Renal cortex interstitium (tissue), 11 donors: ENCODE data around the gene HERPUD1. TPM values are rescaled to one million over a fixed set of nuclear protein-coding genes. Genes with fewer than 3 reads are reported as not detected.

Experiments used
- DNase-seq, 11 donors: peaks; one replicate each; pipeline ENCODE4 v3.0.0-alpha.2; 2013; ENCODE audit warnings: low read depth in 9 of 11, low spot score in 4 of 11; ENCODE audit errors: extremely low read depth in 1 of 11
- polyA plus RNA-seq, 3 donors: library from polyadenylated mRNA; unstranded; fragments of 120-200 nt; gene quantifications; one replicate each; pipeline ENCODE4 v1.2.1, GENCODE V29; 2013; ENCODE audit not compliant: insufficient read length in 3 of 3

Gene HERPUD1
- polyA plus RNA-seq, 3 donors = 111 to 145 (median 131) TPM

DNA sequence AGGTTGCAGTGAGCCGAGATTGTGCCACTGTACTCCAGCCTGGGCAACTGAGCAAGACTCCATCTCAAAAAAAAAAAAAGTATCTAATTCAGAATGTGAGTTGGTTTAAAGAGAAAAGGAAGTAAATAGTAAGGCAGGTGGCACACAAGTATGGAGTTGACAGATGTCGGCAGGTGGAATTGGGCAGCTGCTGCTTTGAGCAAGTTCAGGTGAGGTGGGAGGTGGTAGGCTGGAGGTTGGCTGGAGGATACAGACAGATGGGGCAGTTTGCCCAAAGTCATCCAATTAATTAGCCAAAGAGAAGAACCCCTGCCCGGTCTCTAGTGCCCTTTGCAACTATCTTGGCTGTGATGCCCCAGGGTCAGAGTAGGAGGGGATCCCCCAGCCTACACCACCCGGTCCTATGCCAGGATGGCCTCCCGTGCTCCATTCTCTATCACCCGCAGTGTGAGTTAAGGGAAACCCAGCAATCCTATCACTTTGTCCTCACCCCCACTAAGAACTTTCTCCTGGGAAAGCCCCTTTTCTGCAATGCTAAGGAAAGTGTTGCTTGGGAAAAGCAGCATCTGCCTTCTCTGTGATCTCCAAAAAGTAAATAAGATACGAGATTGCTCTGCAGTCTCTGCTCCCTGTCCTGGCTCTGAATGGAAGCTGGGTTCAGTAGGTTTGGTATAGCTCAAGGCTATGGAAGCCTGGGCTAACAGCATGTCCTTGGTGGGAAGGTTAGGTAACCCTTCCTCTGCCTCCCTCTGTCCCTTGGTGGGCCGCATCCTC is 34.7 kb upstream of the HERPUD1 start:
- DNase-seq = no peak

DNA sequence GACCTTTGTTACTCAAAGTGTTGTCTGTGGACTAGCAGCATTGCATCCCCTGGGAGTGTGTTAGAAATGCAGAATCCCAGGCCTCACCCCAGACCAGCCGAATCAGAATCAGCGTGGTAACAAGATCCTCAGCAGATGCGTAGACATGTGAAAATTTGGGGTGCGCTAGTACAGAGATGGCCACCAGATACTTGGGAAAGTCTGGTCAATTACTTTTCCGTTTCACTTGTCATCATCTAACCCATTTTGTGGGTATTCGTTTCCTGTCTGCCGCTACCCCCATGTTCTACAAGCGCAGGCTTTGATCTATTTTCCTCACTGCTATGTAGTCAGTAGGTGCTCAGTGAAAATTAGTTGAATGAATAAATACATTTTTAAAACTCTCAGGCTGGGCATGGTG is 33.1 kb upstream of the HERPUD1 start:
- DNase-seq = no peak

DNA sequence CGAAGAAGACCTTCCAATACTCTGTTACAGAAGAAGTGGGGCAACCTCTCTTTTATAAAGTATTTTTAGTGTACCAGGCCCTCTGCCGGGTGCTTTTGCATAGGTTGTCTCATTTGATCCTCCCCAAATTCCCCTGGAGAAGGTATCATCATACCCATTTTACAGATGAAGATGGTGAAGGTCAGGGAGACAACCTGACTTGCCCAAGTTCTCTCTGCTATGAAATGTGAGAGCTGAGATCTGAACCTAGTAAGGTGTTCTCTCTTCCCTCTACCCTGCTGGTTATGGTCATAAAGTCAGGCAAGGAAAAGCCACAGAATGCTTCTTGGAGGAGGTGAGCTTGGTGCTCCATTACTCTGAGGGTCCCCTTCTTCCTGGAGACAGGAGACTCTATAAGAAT is 28.1 kb upstream of the HERPUD1 start:
- no peak for DNase-seq

DNA sequence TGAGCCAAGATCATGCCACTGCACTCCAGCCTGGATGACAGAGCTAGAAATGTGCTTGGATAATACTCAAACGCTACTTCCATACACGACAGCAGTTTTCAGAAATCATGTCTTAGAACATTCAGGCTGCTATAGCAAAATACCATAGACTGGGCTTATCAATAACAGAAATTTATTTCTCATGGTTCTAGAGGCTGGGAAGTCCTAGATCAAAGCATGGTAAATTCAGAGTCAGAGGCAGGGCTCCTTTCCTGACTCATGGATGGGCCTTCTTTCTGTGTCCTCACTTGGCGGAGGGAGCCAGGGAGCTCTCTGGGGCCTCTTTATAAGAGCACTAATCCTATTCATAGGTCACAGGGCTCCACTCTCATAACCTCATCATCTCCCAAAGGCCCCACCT is 24.5 kb upstream of the HERPUD1 start:
- no peak for DNase-seq

DNA sequence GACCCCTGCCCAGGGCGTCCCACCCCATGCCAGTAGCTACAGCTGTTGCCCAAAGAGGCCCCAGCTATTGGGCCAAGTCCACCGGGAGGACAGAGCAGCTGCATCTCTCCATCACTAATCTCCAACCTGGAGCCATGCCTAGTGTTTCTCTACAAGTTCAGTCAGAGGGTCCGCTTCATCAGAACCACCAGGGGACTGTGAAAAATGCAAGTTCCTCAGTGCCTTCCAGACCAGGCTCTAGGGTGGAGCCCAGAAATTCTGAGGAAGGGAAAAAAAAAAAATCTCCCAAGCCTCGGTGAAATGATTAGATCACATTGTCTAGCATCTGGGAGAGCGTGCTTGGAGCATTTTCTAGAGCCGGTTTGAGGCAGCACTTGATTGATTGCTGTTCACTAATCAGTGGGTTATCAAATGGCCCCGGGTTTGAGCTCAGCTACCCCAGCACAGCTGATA is 22.4 kb upstream of the HERPUD1 start:
- DNase-seq = no peak

DNA sequence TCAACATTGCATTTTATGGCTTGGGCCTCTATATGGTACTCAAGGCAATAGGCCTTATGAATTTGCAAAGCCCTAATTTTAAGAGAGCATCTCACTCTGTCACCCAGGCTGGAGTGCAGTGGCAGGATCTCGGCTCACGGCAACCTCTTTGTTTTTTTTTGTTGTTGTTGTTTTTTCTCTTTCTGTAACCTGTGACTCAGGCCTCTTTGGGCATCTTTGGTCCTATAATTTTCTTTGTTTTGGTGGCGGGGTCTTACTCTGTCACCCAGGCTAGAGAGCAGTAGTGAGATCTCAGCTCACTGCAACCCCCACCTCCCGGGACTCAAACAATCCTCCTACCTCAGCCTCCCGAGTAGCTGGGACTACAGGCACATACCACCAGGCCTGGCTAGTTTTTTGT is 21.8 kb upstream of the HERPUD1 start:
- no peak for DNase-seq

DNA sequence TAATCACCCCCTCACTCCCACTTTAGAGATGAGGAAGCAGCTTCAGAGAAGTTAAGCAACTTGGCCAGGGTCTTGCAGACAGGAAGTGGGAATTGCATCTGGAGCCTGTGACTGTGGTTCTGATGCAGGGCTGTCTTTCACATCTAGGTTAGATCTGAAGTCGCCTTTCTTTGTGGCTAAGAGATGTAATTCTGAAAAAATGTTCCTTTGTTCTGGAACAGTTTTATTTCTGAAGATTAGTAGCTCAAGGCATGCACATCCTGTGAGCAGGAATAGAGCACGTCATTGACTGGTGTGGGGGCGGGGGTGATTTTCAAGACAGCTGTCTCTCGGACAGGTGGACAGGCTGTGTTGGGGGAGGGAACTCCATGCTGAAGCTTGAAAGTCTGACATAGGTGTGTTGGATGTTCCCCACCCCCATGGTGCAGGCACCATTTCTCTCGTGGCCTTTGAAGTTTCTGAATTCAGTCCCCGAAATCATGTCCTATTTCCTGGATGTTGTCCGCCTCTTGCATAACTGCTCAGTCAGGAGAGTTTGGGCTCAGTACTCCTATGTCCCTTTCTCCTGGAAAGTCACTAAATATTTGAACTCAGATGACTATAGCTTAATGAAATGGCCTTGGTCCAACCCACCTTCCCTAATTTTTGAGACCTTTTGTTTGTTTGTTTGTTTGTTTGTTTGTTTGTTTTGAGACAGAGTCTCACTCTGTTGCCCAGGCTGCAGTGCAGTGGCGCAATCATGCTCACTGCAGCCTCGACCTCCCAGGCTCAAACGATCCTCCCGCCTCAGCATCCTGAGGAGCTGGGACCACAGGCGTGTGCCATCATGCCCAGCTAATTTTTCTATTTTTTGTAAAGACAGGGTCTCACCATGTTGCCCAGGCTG is 21.0 kb upstream of the HERPUD1 start:
- DNase-seq = no peak

DNA sequence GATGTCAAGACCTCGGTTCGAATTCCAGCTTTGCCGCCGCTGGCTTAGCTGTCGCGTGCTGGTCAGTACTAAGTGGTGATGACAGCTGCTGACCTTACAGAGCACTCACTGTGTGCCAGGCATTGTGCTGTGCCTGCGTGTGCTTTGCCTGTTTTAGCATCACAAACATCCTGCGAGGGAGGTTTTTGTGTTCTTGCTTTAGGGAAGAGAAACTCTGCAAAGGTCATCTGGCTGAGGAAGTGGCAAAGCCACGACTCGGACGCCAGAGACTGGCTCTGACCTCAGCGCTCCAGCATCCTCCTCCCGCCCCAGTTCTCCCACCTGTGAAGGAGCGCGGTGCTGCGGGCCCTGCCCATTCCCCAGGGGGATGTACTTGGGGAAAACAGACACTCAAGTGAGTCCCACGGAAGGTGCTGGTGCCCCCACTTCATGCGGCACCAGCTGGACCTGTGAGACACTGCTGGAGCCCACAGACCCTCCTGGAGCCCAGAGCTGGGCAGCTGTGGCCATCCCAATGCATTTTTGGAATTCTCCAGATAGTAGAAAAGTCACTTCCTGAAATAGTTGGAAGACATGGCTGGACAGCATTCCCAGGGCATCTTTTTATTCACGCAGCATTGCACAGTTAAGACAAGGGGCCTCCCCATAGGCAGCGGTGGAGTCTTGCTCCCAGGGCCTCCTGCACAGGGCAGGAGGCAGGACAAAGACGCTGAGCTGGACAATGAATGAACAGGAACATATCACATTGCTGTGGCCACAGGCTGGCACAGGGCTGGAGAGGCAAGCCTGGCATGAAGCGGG is 20.0 kb upstream of the HERPUD1 start:
- DNase-seq = no peak

DNA sequence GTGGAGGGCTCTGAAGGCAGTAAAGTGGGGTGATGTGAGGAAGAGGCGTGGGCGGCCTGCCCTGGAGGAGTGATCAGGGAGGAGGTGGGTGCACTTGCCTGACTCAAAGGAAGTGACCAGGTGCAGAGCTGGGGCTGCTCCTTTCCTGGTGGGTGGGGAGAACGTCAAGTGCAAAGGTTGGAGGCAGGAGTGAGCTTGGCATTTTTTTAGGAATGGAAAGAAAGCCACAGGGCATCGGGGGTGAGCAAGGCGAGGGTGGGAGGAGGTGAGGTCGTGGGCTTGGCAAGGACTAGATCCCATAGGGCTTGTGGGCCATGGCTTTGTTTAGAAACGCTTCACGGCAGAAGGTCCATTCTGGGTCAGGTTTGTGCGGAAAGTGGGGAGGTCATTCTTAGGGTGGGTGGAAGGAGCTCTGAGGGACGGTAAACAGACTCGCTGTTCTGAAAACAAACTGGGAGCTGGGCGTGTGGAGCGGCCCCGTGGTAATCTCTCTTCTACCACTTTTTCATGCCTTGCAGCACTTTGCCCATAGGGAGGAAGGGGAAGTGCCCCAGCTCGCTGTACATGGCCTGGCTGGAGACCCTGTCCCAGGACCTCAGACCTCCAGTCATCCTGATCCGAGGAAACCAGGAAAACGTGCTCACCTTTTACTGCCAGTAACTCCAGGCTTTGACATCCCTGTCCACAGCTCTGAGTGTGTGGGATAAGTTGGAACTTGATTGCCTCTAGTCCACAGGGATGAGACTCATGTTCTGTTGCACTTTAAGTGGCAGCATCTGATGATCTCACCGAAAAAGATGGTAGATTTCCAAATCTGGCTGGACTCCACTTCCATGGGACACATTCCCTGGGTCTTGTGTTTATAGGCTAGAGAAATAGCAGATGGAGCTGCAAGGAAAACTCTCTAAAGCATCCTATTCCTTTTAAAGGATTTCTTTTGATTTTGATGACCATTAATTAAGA is 18.9 kb upstream of the HERPUD1 start:
- no peak for DNase-seq

DNA sequence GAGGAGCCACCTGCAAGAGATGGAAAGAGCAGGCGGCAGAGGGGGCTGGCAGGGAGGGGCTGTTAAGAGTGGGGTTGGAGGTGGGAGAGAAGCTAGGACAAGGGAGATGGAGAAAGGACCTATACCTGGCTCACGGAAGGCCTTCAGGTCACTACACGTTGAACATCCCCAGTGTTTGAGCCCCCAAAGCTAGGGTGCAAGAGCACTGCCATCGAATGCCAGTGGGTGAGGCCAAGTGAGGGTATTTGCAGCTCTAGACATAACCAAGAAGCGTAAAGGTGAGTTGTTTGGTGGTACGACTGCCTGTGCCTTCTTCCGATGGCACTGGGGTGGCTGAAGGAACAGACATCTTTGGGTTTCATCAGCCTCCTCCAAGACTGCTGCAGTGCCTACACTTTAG is 17.0 kb upstream of the HERPUD1 start:
- no peak for DNase-seq

DNA sequence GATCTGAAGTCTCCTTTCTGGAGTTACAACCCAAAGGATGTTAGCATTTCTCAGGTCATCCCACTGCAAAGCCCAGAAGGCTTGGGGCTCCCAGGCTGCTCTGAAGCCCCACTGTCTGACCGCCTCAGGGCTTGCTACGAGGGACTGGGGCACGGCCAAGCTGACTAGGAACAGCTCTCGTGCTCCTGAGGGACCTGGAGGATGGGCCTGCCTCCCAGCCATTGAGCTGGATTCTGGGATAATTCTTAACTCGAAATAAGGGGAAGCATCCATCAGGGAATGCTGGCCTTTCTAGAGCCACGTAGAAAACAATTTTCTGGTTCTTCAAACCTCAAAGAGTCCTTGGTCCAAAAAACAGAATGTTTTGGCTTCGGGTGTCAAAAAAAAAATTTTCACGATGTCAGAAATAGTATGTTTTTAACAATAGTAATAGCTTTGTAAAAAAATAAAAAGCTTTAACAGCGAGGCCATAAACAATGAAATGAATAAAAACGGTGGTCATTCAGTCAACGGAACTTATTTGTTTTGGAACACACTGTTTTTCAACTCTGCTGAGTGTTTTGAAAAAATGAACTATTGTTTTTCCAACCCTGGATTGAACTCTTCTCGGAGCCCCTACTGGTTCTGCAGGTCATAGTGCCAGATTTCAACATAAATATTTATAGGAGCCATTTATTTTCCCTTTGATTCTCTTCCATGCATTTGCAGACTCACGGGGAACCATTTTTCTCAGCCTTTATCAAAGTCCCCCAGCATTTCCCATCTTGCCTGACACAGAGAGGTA is 16.4 kb upstream of the HERPUD1 start:
- peak in 9 of 11 donors; percentile 37 to 83 (median 72) for DNase-seq

DNA sequence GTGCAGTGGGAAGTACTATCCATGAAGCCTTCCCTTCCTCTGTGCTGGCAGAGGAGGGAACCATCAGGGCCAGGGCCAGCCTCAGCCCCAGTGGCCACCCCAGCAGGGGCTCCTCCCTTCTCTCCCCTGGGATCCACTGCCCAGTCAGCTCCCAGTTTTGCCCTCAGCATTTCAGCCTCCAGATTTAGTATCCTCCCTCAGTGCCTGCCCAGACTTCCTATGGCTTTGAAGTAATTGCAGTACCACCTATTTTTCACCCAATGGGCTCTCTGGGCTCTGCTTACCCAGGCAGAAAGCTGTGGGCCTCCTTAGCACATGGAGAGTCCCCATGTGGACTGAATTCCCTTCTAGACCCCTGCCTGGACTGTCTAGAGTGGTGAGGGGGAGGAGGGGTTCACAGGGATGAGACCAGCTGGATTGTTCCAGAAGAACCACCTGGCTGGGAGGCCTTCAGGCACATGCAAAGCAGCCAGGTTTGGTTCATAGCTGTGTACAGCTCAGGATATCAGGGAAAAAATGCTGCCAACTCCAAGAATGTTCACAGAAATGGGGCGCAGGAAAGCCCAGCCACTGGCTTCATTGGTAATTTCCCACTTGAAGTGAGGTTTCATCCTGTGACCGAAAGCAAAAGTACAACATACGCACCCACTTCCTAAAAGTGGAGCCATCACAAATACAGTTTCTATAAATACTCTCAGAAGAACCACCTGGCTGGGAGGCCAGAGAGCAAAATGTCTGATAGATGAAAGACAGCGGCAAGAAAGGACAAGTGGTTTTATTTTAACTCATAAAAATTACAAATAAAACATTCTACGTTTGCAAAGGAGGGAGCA is 15.2 kb upstream of the HERPUD1 start:
- DNase-seq = no peak

DNA sequence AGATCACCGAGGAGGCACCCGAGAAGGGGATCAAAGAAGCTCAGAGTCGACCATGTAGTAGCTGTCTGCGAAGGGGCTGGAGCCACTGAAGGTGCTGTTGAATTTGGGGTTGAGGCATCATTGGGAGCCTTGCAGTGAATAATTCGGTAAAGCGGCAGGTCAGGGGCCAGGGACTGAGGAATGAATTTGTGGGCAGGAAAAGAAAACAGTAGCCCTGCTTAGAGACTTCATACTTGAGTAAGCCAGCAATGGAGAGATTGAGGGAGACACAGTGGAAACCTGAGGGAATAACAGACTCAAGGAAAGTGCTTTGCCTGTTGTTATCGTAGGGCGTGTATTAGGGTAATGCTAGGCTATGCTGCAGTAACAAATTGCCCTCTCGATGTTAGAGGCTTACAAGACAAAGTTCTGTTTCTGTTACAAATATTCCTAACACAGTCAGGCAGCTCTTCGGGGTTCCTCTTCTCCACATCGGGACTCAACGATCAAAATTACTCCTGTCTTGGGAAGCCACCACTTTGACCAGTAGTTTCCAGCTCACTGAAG is 13.4 kb upstream of the HERPUD1 start:
- DNase-seq = no peak

DNA sequence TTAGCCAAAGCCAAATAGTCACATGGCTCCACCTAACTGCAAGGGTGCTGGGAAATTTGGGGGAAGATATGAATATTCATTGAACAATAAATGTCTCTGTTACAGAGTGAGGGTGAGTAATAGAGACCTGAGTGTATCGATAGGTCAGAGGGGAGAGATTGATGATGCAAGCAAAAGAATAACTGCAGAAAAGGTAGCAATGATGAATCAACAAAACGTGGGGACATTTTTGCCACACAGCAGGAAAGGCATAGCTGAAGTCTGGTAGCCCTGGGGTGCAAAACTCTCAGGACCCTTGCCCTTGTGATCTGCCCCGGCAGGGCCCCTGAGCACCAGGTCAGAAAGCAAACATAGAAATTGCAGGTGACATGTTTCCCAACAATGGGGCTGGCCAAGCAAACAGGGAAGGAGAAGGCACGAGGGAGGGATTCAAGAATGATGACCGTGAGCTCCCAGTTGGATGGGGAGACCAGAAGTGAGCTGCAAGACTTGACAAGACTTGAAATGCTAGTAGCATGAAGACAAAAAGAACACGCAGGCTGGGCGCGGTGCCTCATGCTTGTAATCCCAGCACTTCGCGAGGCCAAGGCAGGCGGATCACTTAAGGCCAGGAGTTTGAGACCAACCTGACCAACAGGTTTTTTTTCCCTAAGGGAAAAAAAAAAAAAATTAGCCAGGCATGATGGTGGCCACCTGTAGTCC is 12.7 kb upstream of the HERPUD1 start:
- DNase-seq = no peak

DNA sequence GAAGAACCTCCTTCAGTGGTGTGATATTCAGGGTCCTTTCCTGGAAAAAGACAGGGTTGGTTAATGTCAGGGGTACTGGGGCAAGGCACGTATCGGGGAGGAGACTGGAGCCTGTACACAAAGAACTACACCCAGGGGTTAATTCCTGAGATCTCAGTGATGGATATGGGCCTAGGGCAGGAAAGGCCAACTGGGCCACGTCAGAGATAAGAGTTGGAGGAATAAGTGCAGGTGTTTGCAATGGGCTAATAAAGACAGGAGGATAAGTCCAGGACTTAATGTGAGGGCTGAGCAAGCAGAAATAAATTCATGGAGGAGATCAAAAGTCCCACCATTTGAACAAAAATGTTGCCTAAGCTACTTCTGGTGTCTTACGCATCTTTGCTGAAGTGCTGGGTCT is 10.4 kb upstream of the HERPUD1 start:
- DNase-seq = no peak

DNA sequence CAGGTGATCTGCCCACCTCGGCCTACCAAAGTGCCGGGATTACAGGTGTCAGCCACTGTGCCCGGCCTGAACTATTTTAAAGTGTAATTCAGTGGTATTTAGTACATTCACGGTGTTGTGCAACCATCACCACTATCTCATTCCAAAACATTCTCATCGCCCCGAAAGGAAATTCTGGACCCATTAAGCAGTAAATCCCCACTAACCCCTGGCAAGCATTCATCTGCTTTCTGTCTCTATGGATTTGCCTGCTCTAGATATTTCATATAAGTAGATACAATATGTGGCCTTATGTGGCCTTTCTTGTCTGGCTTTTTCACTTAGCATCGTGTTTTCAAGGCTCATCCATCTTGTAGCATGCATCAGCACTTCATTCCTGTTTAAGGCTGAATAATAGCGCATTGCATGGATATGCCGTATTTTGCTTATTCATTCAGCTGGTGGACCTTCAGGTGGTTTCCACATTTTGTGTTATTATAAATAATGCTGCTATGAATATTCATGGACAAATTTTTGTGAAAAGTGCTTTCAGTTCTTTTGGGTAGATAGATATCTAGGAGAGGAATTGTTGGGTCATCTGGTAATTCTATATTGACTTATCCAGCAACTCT is 8.4 kb upstream of the HERPUD1 start:
- DNase-seq = no peak
